Measurements from ENCODE around the gene MS4A18. TPM values are rescaled to one million over a fixed set of nuclear protein-coding genes. Genes with fewer than 3 reads are reported as not detected.
A peak's percentile ranks its signal among the peaks of the same experiment; 100 is the strongest.

Gene MS4A18
- total RNA-seq, 1 donor from 2014 or later, result not detected

DNA sequence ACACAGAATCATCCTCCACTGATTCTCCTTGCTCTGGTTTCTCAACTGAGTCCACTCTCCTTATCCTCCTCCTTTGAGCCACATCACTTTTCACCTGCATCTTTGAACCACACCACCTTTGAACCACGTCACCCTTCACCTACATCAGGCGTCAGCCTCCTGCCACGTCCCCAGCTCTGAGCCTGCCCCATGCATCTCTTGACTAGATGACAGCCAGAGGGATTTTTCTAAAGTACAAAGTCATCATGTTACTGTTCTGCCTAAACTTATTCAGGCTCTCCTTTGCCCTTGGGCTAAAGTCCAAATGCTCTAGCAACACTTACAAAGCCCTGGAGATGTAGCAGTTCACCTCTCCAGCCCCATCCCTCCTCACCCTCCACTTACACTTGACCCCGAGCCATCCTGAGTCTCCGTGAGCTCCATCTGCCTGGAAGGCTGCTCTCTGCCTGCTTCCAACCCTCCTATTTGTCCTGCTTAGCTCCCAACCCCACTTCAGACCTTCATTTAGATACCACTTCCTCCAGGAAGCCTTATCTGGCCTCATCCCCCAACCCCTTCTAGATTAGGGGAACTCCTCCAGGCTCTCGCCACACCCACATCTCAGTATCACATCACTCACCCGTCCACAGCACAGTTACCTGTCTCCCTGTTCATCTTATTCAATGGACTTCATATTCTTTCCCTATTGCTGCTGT lies 56.9 kb downstream of the MS4A18 start:
- Mint-ChIP-seq H3K27ac (ENCODE audit: unreplicated experiment) (no peak overlapping the region), H3K4me1 (ENCODE audit: low read depth) (peaks cover 33% of the 10 kb centered on the region), H3K36me3 (ENCODE audit: low read depth) (no peaks in the 10 kb centered on the region), H3K9me3 (ENCODE audit: low read depth) (no peaks in the 10 kb centered on the region), H3K27me3 (ENCODE audit: low read depth) (no peaks in the 10 kb centered on the region), H3K4me3 (ENCODE audit: unreplicated experiment) (no peak overlapping the region)
- DNase-seq (ENCODE audit: low spot score), result peak; percentile 18
- TF ChIP-seq, protein P1, sequence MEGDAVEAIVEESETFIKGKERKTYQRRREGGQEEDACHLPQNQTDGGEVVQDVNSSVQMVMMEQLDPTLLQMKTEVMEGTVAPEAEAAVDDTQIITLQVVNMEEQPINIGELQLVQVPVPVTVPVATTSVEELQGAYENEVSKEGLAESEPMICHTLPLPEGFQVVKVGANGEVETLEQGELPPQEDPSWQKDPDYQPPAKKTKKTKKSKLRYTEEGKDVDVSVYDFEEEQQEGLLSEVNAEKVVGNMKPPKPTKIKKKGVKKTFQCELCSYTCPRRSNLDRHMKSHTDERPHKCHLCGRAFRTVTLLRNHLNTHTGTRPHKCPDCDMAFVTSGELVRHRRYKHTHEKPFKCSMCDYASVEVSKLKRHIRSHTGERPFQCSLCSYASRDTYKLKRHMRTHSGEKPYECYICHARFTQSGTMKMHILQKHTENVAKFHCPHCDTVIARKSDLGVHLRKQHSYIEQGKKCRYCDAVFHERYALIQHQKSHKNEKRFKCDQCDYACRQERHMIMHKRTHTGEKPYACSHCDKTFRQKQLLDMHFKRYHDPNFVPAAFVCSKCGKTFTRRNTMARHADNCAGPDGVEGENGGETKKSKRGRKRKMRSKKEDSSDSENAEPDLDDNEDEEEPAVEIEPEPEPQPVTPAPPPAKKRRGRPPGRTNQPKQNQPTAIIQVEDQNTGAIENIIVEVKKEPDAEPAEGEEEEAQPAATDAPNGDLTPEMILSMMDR (IDR thresholded peaks at IDR 0.05), result no peak

DNA sequence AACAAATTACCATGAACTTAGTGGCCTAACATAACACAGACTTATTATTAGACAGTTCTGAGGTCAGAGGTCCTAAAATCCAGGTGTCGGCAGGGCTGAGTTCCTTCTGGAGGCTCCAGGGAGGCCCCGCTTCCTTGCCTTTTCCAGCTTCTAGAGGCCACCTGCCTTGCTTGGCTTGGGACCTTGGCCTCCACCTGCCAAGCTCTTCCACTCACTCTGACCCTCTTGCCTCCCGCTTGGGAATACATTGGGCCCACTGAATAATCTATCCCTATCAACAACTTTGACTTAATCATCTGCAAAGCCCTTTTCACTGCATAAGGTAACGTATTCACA lies 57.4 kb downstream of the MS4A18 start:
- Mint-ChIP-seq H3K9me3 (ENCODE audit: low read depth) (no peaks in the 10 kb centered on the region), H3K4me3 (ENCODE audit: unreplicated experiment) (no peak overlapping the region), H3K27ac (ENCODE audit: unreplicated experiment) (no peak overlapping the region), H3K4me1 (ENCODE audit: low read depth) (peaks cover 34% of the 10 kb centered on the region), H3K27me3 (ENCODE audit: low read depth) (no peaks in the 10 kb centered on the region), H3K36me3 (ENCODE audit: low read depth) (no peaks in the 10 kb centered on the region)
- TF ChIP-seq, protein P1 (IDR thresholded peaks at IDR 0.05), result no peak
- DNase-seq (ENCODE audit: low spot score), result peak; percentile 39

DNA sequence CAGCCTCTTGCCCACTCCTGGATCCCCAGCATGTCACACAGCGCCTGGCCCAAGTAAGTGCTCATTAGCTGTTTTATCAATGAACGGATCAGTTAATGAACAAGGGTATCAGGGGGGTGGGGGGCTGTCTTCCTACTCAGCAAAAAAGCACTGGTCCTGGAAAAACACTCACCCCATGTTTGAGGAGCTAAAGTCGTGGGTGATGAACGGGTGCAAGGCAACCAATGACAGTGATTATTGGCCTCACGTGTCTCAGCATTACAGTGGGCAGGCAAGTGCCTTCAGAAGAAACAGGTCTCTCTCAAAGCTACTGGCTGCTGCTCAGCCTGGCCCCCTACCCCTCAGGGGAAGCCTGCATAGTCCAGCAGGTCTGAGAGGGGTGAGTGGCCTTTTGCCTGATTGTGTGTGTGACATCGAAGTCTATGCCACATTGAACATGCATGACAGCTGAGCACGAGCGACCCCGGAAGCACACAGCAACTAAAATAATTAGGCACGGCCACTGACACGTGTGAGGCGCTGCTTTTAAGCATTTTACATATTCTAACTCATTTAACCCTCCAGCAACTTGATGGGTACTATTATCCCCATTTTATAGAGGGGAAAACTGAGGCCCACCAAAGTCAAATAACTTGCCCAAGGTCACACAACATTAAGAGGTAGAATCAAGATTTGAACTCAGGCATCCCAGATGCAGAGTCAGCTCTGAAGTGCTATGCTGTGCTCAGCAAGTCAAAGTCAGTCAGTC lies 58.0 kb downstream of the MS4A18 start:
- H3K9me3 Mint-ChIP-seq (ENCODE audit: low read depth), result no peaks in the 10 kb centered on the region
- H3K36me3 Mint-ChIP-seq (ENCODE audit: low read depth), result no peaks in the 10 kb centered on the region
- H3K27ac Mint-ChIP-seq (ENCODE audit: unreplicated experiment), result no peak overlapping the region
- H3K4me3 Mint-ChIP-seq (ENCODE audit: unreplicated experiment), result no peak overlapping the region
- peaks cover 34% of the 10 kb centered on the region for H3K4me1 Mint-ChIP-seq (ENCODE audit: low read depth)
- peak; percentile 49 for DNase-seq (ENCODE audit: low spot score)
- TF ChIP-seq, protein P1 (IDR thresholded peaks at IDR 0.05), result no peak
- H3K27me3 Mint-ChIP-seq (ENCODE audit: low read depth), result no peaks in the 10 kb centered on the region

DNA sequence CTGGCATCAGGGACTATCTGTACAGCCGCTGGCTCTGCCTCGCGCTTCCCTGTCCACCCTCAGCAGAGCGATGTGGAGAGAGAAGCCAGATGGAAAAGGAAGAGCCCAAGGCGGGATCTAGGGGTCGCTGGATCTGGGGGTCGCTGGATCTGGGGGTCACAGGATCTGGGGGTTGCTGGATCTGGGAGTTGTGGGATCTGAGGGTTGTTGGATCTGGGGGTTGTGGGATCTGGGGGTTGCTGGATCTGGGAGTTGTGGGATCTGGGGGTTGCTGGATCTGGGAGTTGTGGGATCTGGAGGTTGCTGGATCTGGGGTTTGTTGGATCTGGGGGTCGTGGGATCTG lies 58.6 kb downstream of the MS4A18 start:
- no peak overlapping the region for H3K27ac Mint-ChIP-seq (ENCODE audit: unreplicated experiment)
- H3K4me1 Mint-ChIP-seq (ENCODE audit: low read depth), result peaks cover 33% of the 10 kb centered on the region
- H3K9me3 Mint-ChIP-seq (ENCODE audit: low read depth), result no peaks in the 10 kb centered on the region
- no peaks in the 10 kb centered on the region for H3K27me3 Mint-ChIP-seq (ENCODE audit: low read depth)
- no peak overlapping the region for H3K4me3 Mint-ChIP-seq (ENCODE audit: unreplicated experiment)
- DNase-seq (ENCODE audit: low spot score), result peak; percentile 57
- TF ChIP-seq, protein P1 (IDR thresholded peaks at IDR 0.05), result no peak
- no peaks in the 10 kb centered on the region for H3K36me3 Mint-ChIP-seq (ENCODE audit: low read depth)

DNA sequence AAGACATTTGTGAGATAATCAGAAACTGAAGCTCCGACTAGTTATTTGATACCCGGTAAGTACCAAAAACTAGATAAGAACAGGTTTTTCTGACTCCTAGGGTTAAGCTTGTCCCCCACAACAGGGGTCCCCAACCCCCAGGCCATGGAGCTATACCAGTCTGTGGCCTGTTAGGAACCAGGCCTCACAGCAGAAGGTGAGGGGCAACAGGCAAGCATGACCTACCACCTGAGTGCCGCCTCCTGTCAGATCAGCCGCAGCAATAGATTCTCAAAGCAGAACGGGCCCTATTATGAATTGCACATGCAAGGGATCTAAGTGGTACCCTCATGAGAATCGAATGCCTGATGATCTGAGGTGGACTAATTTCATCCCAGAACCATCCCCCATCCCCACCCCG lies 59.4 kb downstream of the MS4A18 start:
- no peaks in the 10 kb centered on the region for H3K36me3 Mint-ChIP-seq (ENCODE audit: low read depth)
- peaks cover 41% of the 10 kb centered on the region for H3K4me1 Mint-ChIP-seq (ENCODE audit: low read depth)
- H3K9me3 Mint-ChIP-seq (ENCODE audit: low read depth), result no peaks in the 10 kb centered on the region
- no peak overlapping the region for H3K4me3 Mint-ChIP-seq (ENCODE audit: unreplicated experiment)
- no peaks in the 10 kb centered on the region for H3K27me3 Mint-ChIP-seq (ENCODE audit: low read depth)
- DNase-seq (ENCODE audit: low spot score), result peak; percentile 60
- TF ChIP-seq, protein P1 (IDR thresholded peaks at IDR 0.05), result no peak
- no peak overlapping the region for H3K27ac Mint-ChIP-seq (ENCODE audit: unreplicated experiment)
